Chondrocyte (in vitro differentiated cells): ENCODE data around the gene OR10H5. TPM values are rescaled to one million over a fixed set of nuclear protein-coding genes. Genes with fewer than 3 reads are reported as not detected.
"Not testable (repeated sequence)": the region's sequence is repeated elsewhere in the genome, so short reads cannot be mapped to it uniquely, and the experiment has no call there.

Source experiments
- DNase-seq: peaks from one replicate; pipeline ENCODE4 v3.0.0; 2021; ENCODE audit warnings: mixed read lengths, low spot score
- H3K27ac Mint-ChIP-seq: one replicate; pipeline ENCODE4 v1.8.0; 2021; ENCODE audit warnings: mild to moderate bottlenecking, moderate library complexity, mixed read lengths; ENCODE audit not compliant: unreplicated experiment
- H3K27me3 Mint-ChIP-seq: 2 replicates; pipeline ENCODE4 v1.8.0; 2021; ENCODE audit warnings: low read depth, mixed read lengths
- H3K36me3 Mint-ChIP-seq: 2 replicates; pipeline ENCODE4 v1.8.0; 2021; ENCODE audit warnings: low read depth, mixed read lengths
- H3K4me1 Mint-ChIP-seq: 2 replicates; pipeline ENCODE4 v1.8.0; 2021; ENCODE audit warnings: low read depth, mild to moderate bottlenecking, mixed read lengths
- H3K4me3 Mint-ChIP-seq: one replicate; pipeline ENCODE4 v1.8.0; 2021; ENCODE audit warnings: mild to moderate bottlenecking, moderate library complexity, mixed read lengths; ENCODE audit not compliant: unreplicated experiment
- H3K9me3 Mint-ChIP-seq: 2 replicates; pipeline ENCODE4 v1.8.0; 2021; ENCODE audit warnings: low read depth, mixed read lengths
- CTCF ChIP-seq: fragments of 200-600 bp; sonication (generic); IDR thresholded peaks from 2 replicates; pipeline ENCODE4 v1.5.0; 2021; ENCODE audit warnings: antibody characterized with exemption, mild to moderate bottlenecking, moderate library complexity
- total RNA-seq: library from RNA; stranded (reverse); gene quantifications from 3 replicates; pipeline ENCODE4 v1.2.1, GENCODE V29; 2021

The OR10H5 gene
- total RNA-seq, 1 donor from 2014 or later, result not detected

GRCh38 chr19:15759962-15760565 is 27.4 kb upstream of the OR10H5 start:
- Mint-ChIP-seq H3K27me3 (no peaks in the 10 kb centered on the region), H3K36me3 (no peaks in the 10 kb centered on the region), H3K27ac (no peak overlapping the region), H3K4me1 (no peaks in the 10 kb centered on the region), H3K9me3 (peaks cover 9% of the 10 kb centered on the region), H3K4me3 (no peak overlapping the region)
- TF ChIP-seq CTCF, result no peak
- DNase-seq, result no peak

- Mint-ChIP-seq H3K4me1 (no peaks in the 10 kb centered on the region), H3K9me3 (peaks cover 56% of the 10 kb centered on the region), H3K27me3 (no peaks in the 10 kb centered on the region), H3K4me3 (no peak overlapping the region), H3K27ac (no peak overlapping the region), H3K36me3 (no peaks in the 10 kb centered on the region)
- no peak for DNase-seq
- no peak for TF ChIP-seq CTCF
Measured at GRCh38 chr19:15769586-15769985, 17.9 kb upstream of the OR10H5 start.

- not testable (repeated sequence) for DNase-seq
Measured at GRCh38 chr19:15774159-15774558, 13.3 kb upstream of the OR10H5 start.

GRCh38 chr19:15775249-15775648 is 12.2 kb upstream of the OR10H5 start:
- peaks cover 41% of the 10 kb centered on the region for H3K9me3 Mint-ChIP-seq
- TF ChIP-seq CTCF, result no peak
- H3K27ac Mint-ChIP-seq, result no peak overlapping the region
- no peak overlapping the region for H3K4me3 Mint-ChIP-seq
- no peaks in the 10 kb centered on the region for H3K4me1 Mint-ChIP-seq
- no peaks in the 10 kb centered on the region for H3K27me3 Mint-ChIP-seq
- no peaks in the 10 kb centered on the region for H3K36me3 Mint-ChIP-seq
- DNase-seq, result no peak

More at GRCh38 chr19:15774159-15774558, 13.3 kb upstream of the OR10H5 start:
- not testable (repeated sequence) for H3K4me1 Mint-ChIP-seq, H3K27me3 Mint-ChIP-seq, H3K27ac Mint-ChIP-seq, H3K36me3 Mint-ChIP-seq, H3K4me3 Mint-ChIP-seq
- H3K9me3 Mint-ChIP-seq, result peaks cover 46% of the 10 kb centered on the region

- no peak for TF ChIP-seq CTCF
- no peaks in the 10 kb centered on the region for H3K4me1 Mint-ChIP-seq
- DNase-seq, result no peak
Measured at GRCh38 chr19:15776264-15776663, 11.2 kb upstream of the OR10H5 start.

More at GRCh38 chr19:15776264-15776663, 11.2 kb upstream of the OR10H5 start:
- Mint-ChIP-seq H3K9me3 (peaks cover 35% of the 10 kb centered on the region), H3K4me3 (no peak overlapping the region), H3K27ac (no peak overlapping the region), H3K36me3 (no peaks in the 10 kb centered on the region), H3K27me3 (no peaks in the 10 kb centered on the region)
